Measurements from ENCODE around the gene FSIP1. TPM values are rescaled to one million over a fixed set of nuclear protein-coding genes. Genes with fewer than 3 reads are reported as not detected.

The FSIP1 gene
- total RNA-seq, 1 experiment from 2014 or later: 0.61 TPM

- ATAC-seq (no peak), DNase-seq (ENCODE audit: low spot score) (no peak)
- POLR2A ChIA-PET: no interaction called here
- Mint-ChIP-seq H3K4me3 (no peak overlapping the region), H3K27me3 (ENCODE audit: low read depth) (no peaks in the 10 kb centered on the region), H3K4me1 (no peaks in the 10 kb centered on the region), H3K9me3 (peaks cover 14% of the 10 kb centered on the region), H3K27ac (no peak overlapping the region), H3K36me3 (no peaks in the 10 kb centered on the region)
- TF ChIP-seq PRRX2 (CRISPR knock-in tag; IDR thresholded peaks at IDR 0.05) (no peak), ELF4 (CRISPR knock-in tag; IDR thresholded peaks at IDR 0.05; ENCODE audit: low read depth) (no peak), ZNF423 (CRISPR knock-in tag; IDR thresholded peaks at IDR 0.05) (no peak), GABPB1 (CRISPR knock-in tag; IDR thresholded peaks at IDR 0.05) (peak; percentile 27; the same call in 1 of the 2 replicates)
- CTCF ChIA-PET: no interaction called here
These were observed 164.4 kb downstream of the FSIP1 start for GRCh38 chr15:39618063-39618823.

GRCh38 chr15:39616731-39617455, 165.7 kb downstream of the FSIP1 start:
- DNase-seq (ENCODE audit: low spot score) (no peak), ATAC-seq (no peak)
- POLR2A ChIA-PET: no interaction called here
- H3K27ac Mint-ChIP-seq: no peak overlapping the region
- no peaks in the 10 kb centered on the region for H3K4me1 Mint-ChIP-seq
- 0 out of 2 replicates have a peak, but pooled peaks cover 5% of the 10 kb centered on the region for H3K36me3 Mint-ChIP-seq
- CTCF ChIA-PET: interaction anchor here (0.7 to 1.0 kb wide), 2 partner anchors 15 to 140 kb away, joined by 3 read pairs; no protein-coding TSS in a partner anchor
- H3K27me3 Mint-ChIP-seq (ENCODE audit: low read depth): no peaks in the 10 kb centered on the region
- no peak overlapping the region for H3K4me3 Mint-ChIP-seq
- H3K9me3 Mint-ChIP-seq: peaks cover 20% of the 10 kb centered on the region
- no peak for TF ChIP-seq ATF3 (CRISPR knock-in tag; conservative IDR thresholded peaks at IDR 0.05)
- TF ChIP-seq, protein P1, sequence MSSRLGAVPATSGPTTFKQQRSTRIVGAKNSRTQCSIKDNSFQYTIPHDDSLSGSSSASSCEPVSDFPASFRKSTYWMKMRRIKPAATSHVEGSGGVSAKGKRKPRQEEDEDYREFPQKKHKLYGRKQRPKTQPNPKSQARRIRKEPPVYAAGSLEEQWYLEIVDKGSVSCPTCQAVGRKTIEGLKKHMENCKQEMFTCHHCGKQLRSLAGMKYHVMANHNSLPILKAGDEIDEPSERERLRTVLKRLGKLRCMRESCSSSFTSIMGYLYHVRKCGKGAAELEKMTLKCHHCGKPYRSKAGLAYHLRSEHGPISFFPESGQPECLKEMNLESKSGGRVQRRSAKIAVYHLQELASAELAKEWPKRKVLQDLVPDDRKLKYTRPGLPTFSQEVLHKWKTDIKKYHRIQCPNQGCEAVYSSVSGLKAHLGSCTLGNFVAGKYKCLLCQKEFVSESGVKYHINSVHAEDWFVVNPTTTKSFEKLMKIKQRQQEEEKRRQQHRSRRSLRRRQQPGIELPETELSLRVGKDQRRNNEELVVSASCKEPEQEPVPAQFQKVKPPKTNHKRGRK (CRISPR knock-in tag; IDR thresholded peaks at IDR 0.05; ENCODE audit: borderline replicate concordance): no peak
- TF ChIP-seq GRHL2 (CRISPR knock-in tag; IDR thresholded peaks at IDR 0.05; ENCODE audit: insufficient replicate concordance, severe bottlenecking): no peak
- TF ChIP-seq, protein P2, sequence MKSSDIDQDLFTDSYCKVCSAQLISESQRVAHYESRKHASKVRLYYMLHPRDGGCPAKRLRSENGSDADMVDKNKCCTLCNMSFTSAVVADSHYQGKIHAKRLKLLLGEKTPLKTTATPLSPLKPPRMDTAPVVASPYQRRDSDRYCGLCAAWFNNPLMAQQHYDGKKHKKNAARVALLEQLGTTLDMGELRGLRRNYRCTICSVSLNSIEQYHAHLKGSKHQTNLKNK (CRISPR knock-in tag; IDR thresholded peaks at IDR 0.05): no peak
- TF ChIP-seq, protein P3, sequence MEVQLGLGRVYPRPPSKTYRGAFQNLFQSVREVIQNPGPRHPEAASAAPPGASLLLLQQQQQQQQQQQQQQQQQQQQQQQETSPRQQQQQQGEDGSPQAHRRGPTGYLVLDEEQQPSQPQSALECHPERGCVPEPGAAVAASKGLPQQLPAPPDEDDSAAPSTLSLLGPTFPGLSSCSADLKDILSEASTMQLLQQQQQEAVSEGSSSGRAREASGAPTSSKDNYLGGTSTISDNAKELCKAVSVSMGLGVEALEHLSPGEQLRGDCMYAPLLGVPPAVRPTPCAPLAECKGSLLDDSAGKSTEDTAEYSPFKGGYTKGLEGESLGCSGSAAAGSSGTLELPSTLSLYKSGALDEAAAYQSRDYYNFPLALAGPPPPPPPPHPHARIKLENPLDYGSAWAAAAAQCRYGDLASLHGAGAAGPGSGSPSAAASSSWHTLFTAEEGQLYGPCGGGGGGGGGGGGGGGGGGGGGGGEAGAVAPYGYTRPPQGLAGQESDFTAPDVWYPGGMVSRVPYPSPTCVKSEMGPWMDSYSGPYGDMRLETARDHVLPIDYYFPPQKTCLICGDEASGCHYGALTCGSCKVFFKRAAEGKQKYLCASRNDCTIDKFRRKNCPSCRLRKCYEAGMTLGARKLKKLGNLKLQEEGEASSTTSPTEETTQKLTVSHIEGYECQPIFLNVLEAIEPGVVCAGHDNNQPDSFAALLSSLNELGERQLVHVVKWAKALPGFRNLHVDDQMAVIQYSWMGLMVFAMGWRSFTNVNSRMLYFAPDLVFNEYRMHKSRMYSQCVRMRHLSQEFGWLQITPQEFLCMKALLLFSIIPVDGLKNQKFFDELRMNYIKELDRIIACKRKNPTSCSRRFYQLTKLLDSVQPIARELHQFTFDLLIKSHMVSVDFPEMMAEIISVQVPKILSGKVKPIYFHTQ (CRISPR knock-in tag; IDR thresholded peaks at IDR 0.05): no peak
- TF ChIP-seq, protein P4, sequence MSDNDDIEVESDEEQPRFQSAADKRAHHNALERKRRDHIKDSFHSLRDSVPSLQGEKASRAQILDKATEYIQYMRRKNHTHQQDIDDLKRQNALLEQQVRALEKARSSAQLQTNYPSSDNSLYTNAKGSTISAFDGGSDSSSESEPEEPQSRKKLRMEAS (CRISPR knock-in tag; IDR thresholded peaks at IDR 0.05): no peak
- TF ChIP-seq TCF7 (CRISPR knock-in tag; IDR thresholded peaks at IDR 0.05; ENCODE audit: low read depth): no peak
- no peak for TF ChIP-seq NR2C2 (CRISPR knock-in tag; IDR thresholded peaks at IDR 0.05)
- TF ChIP-seq ZNF281 (CRISPR knock-in tag; IDR thresholded peaks at IDR 0.05): no peak
- no peak for TF ChIP-seq ZNF263 (CRISPR knock-in tag; IDR thresholded peaks at IDR 0.05; ENCODE audit: low read depth)
- no peak for TF ChIP-seq FOXK1 (CRISPR knock-in tag; IDR thresholded peaks at IDR 0.05)
- no peak for TF ChIP-seq HMGXB4 (CRISPR knock-in tag; IDR thresholded peaks at IDR 0.05)
- TF ChIP-seq ESRRA (CRISPR knock-in tag; IDR thresholded peaks at IDR 0.05; ENCODE audit: borderline replicate concordance): no peak
- no peak for TF ChIP-seq PRDM15 (CRISPR knock-in tag; IDR thresholded peaks at IDR 0.05)
- no peak for TF ChIP-seq ELF4 (CRISPR knock-in tag; IDR thresholded peaks at IDR 0.05; ENCODE audit: low read depth)
